HEK293 (cell line): Measurements from ENCODE around the gene PHF5A.

Experiments used
- CTCF ChIA-PET: fragments of 350-600 bp; formaldehyde crosslinking; extraction: SDS; loops from one replicate; lab custom pipeline; 2021; ENCODE audit warnings: antibody characterized with exemption; lab: Yijun Ruan, JAX
- POLR2A ChIA-PET: fragments of 300-600 bp; formaldehyde crosslinking; extraction: SDS; loops from one replicate; lab custom pipeline; 2020; ENCODE audit warnings: antibody characterized with exemption, inconsistent platforms; lab: Yijun Ruan, JAX
- H3K27ac ChIP-seq: fragments of 200-500 bp; sonication (Bioruptor generic); 2 replicates; pipeline ENCODE4 v1.5.1; 2014; ENCODE audit warnings: low read depth, low read length, control low read depth, inconsistent platforms; ENCODE audit errors: extremely low read depth
- H3K36me3 ChIP-seq, 2 experiments: fragments of 200-500 bp in 1 of 2; sonication (Bioruptor generic) in 1 of 2; 1 replicate in 1 of 2; 2 replicates in 1 of 2; pipeline ENCODE4 v1.5.1; 2014 to 2017; ENCODE audit warnings: inconsistent platforms in 2 of 2, low read length in 2 of 2; ENCODE audit not compliant: control insufficient read depth in 2 of 2, insufficient read depth in 1 of 2
- H3K4me1 ChIP-seq: fragments of 200-500 bp; sonication (Bioruptor generic); 2 replicates; pipeline ENCODE4 v1.5.1; 2014; ENCODE audit warnings: mild to moderate bottlenecking, low read length, inconsistent platforms; ENCODE audit not compliant: control insufficient read depth, insufficient read depth
- H3K4me3 ChIP-seq: 2 replicates; pipeline ENCODE4 v1.5.1; 2011; ENCODE audit warnings: low read depth, mild to moderate bottlenecking, control low read depth, low read length, moderate library complexity
- H3K9me3 ChIP-seq: fragments of 200-500 bp; sonication (Bioruptor generic); 2 replicates; pipeline ENCODE4 v1.5.1; 2014; ENCODE audit warnings: low read depth, low read length, inconsistent platforms; ENCODE audit not compliant: control insufficient read depth, insufficient read depth
- BCL11A ChIP-seq: fragments of 450-650 bp; formaldehyde crosslinking; IDR thresholded peaks from 2 replicates; pipeline ENCODE4 v1.5.1; 2016; ENCODE audit warnings: low read depth, missing biosample characterization, missing genetic modification characterization
- BCL6B ChIP-seq: fragments of 450-650 bp; formaldehyde crosslinking; IDR thresholded peaks from 2 replicates; pipeline ENCODE4 v1.5.1; 2017; ENCODE audit warnings: missing biosample characterization, missing genetic modification characterization
- ELK4 ChIP-seq: IDR thresholded peaks from 2 replicates; pipeline ENCODE4 v1.6.1; 2011; ENCODE audit warnings: mild to moderate bottlenecking, low read depth, low read length, borderline replicate concordance
- KLF10 ChIP-seq: fragments of 450-650 bp; IDR thresholded peaks from 2 replicates; pipeline ENCODE4 v1.5.1; 2018; ENCODE audit warnings: missing biosample characterization, mild to moderate bottlenecking, missing genetic modification characterization
- KLF17 ChIP-seq: fragments of 450-650 bp; formaldehyde crosslinking; IDR thresholded peaks from 2 replicates; pipeline ENCODE4 v1.5.1; 2016; ENCODE audit warnings: missing biosample characterization, missing genetic modification characterization
- REST ChIP-seq: fragments of 450-650 bp; formaldehyde crosslinking; IDR thresholded peaks from 2 replicates; pipeline ENCODE4 v1.5.1; 2016; ENCODE audit warnings: missing biosample characterization, missing genetic modification characterization
- SP3 ChIP-seq: fragments of 450-650 bp; formaldehyde crosslinking; IDR thresholded peaks from 2 replicates; pipeline ENCODE4 v1.5.1; 2016; ENCODE audit warnings: missing biosample characterization, missing genetic modification characterization
- ZNF169 ChIP-seq: fragments of 450-650 bp; formaldehyde crosslinking; IDR thresholded peaks from 2 replicates; pipeline ENCODE4 v1.5.1; 2016; ENCODE audit warnings: missing biosample characterization, missing genetic modification characterization
- ZNF202 ChIP-seq: fragments of 450-650 bp; formaldehyde crosslinking; IDR thresholded peaks from 2 replicates; pipeline ENCODE4 v1.5.1; 2016; ENCODE audit warnings: missing biosample characterization, missing genetic modification characterization, borderline replicate concordance
- ZNF214 ChIP-seq: fragments of 450-650 bp; formaldehyde crosslinking; IDR thresholded peaks from 2 replicates; pipeline ENCODE4 v1.5.1; 2017; ENCODE audit warnings: missing biosample characterization, mild to moderate bottlenecking, missing genetic modification characterization, borderline replicate concordance
- ZNF223 ChIP-seq: fragments of 450-650 bp; formaldehyde crosslinking; IDR thresholded peaks from 2 replicates; pipeline ENCODE4 v1.5.1; 2016; ENCODE audit warnings: missing biosample characterization, missing genetic modification characterization
- ZNF292 ChIP-seq: fragments of 450-650 bp; formaldehyde crosslinking; IDR thresholded peaks from 2 replicates; pipeline ENCODE4 v1.5.1; 2016; ENCODE audit warnings: low read depth, missing biosample characterization, missing genetic modification characterization, borderline replicate concordance
- ZNF302 ChIP-seq: fragments of 450-650 bp; formaldehyde crosslinking; IDR thresholded peaks from 2 replicates; pipeline ENCODE4 v1.5.1; 2016; ENCODE audit warnings: missing biosample characterization, missing genetic modification characterization, low read depth
- ZNF416 ChIP-seq: fragments of 450-650 bp; formaldehyde crosslinking; IDR thresholded peaks from 2 replicates; pipeline ENCODE4 v1.5.1; 2016; ENCODE audit warnings: missing biosample characterization, missing genetic modification characterization
- ZNF530 ChIP-seq: fragments of 450-650 bp; formaldehyde crosslinking; IDR thresholded peaks from 2 replicates; pipeline ENCODE4 v1.5.1; 2016; ENCODE audit warnings: low read depth, missing biosample characterization, missing genetic modification characterization
- ZNF645 ChIP-seq: fragments of 450-650 bp; formaldehyde crosslinking; IDR thresholded peaks from 2 replicates; pipeline ENCODE4; 2016; ENCODE audit warnings: missing biosample characterization, missing genetic modification characterization
- ZSCAN16 ChIP-seq: fragments of 450-650 bp; formaldehyde crosslinking; IDR thresholded peaks from 2 replicates; pipeline ENCODE4 v1.5.1; 2016; ENCODE audit warnings: missing biosample characterization, missing genetic modification characterization
- ZSCAN5A ChIP-seq: fragments of 450-650 bp; formaldehyde crosslinking; IDR thresholded peaks from 2 replicates; pipeline ENCODE4 v1.5.1; 2016; ENCODE audit warnings: missing biosample characterization, missing genetic modification characterization

Gene PHF5A

GRCh38 chr22:41481925-41482318 is 13.4 kb upstream of the PHF5A start:
- CTCF ChIA-PET, result interaction anchor here (0.7 to 4.0 kb wide), 2 partner anchors 16 to 35 kb away, joined by 3 to 28 read pairs; no protein-coding TSS in a partner anchor
- Histone ChIP-seq H3K9me3 (no peaks in the 10 kb centered on the region), H3K4me1 (no peaks in the 10 kb centered on the region), H3K27ac (no peak overlapping the region), H3K4me3 (no peak overlapping the region), H3K36me3 (peaks cover 3 to 7% of the 10 kb centered on the region in 2 experiments; a peak in 2 of 3 replicates)
- POLR2A ChIA-PET, result no interaction called here
- TF ChIP-seq REST (tag by site-specific recombination), result no peak

- TF ChIP-seq REST (tag by site-specific recombination) (no peak), ZNF214 (tag by site-specific recombination) (no peak), ELK4 (no peak), ZSCAN5A (tag by site-specific recombination) (no peak), SP3 (tag by site-specific recombination) (no peak), ZNF302 (tag by site-specific recombination) (no peak), ZNF202 (no peak), KLF10 (tag by site-specific recombination) (no peak), BCL11A (no peak), ZNF292 (tag by site-specific recombination) (no peak), ZNF530 (tag by site-specific recombination) (no peak), ZNF416 (tag by site-specific recombination) (no peak), ZNF169 (tag by site-specific recombination) (no peak), ZNF645 (tag by site-specific recombination) (no peak), BCL6B (tag by site-specific recombination) (no peak), KLF17 (tag by site-specific recombination) (no peak), ZSCAN16 (no peak), ZNF223 (tag by site-specific recombination) (no peak)
- POLR2A ChIA-PET, result interaction anchor here (1.1 kb wide), 1 partner anchor 13 kb away, joined by 4 read pairs; the partner anchor contains the start of genes ACO2 and PHF5A
- Histone ChIP-seq H3K27ac (no peak overlapping the region), H3K9me3 (no peaks in the 10 kb centered on the region), H3K4me3 (no peak overlapping the region), H3K4me1 (no peaks in the 10 kb centered on the region), H3K36me3 (peaks cover 3 to 7% of the 10 kb centered on the region in 2 experiments; a peak in 2 of 3 replicates)
- CTCF ChIA-PET, result interaction anchor here (4.0 kb wide), 1 partner anchor 36 kb away, joined by 28 read pairs; no protein-coding TSS in a partner anchor
Measured at GRCh38 chr22:41481131-41481830, 12.8 kb upstream of the PHF5A start.
